Right atrium auricular region (tissue), 2 donors: ENCODE results near the gene TMEM40. TPM values are rescaled to one million over a fixed set of nuclear protein-coding genes. Genes with fewer than 3 reads are reported as not detected.

Source experiments
- DNase-seq: peaks from one replicate; pipeline ENCODE4 v3.0.0-alpha.2; 2019; ENCODE audit warnings: low spot score
- H3K27ac ChIP-seq, 2 donors: fragments of 200-600 bp; sonication (generic); 1 replicate in 1 of 2; 2 replicates in 1 of 2; pipeline ENCODE4 v1.5.1; 2016 to 2019
- H3K27me3 ChIP-seq, 2 donors: fragments of 200-600 bp; sonication (generic); one replicate each; pipeline versions ENCODE4 v1.5.1 to v1.6.0; 2017 to 2019
- H3K36me3 ChIP-seq: fragments of 200-600 bp; sonication (generic); one replicate; pipeline ENCODE4 v1.5.1; 2016
- H3K4me1 ChIP-seq, 2 donors: fragments of 200-600 bp; sonication (generic); one replicate each; pipeline versions ENCODE4 v1.5.1 to v1.6.0; 2017 to 2019
- H3K4me3 ChIP-seq, 2 donors: fragments of 200-600 bp; sonication (generic); 1 replicate in 1 of 2; 2 replicates in 1 of 2; pipeline ENCODE4 v1.5.1; 2017 to 2019; ENCODE audit warnings: mild to moderate bottlenecking in 1 of 2, moderate library complexity in 1 of 2
- H3K9me3 ChIP-seq, 2 donors: fragments of 200-600 bp; sonication (generic); one replicate each; pipeline ENCODE4 v1.5.1; 2019
- CTCF ChIP-seq, 2 donors: fragments of 200-600 bp; sonication (generic); IDR thresholded peaks; one replicate each; pipeline ENCODE4 v1.5.1; 2019; ENCODE audit warnings: antibody characterized with exemption in 2 of 2
- total RNA-seq, 2 donors: library from RNA; depleted of rRNA; stranded (reverse); fragments of >200 nt; gene quantifications; one replicate each; pipeline ENCODE4 v1.1.0, GENCODE V29; 2016

Gene TMEM40
- total RNA-seq, 2 donors from 2014 or later = 1.8 to 2.3 TPM

DNA sequence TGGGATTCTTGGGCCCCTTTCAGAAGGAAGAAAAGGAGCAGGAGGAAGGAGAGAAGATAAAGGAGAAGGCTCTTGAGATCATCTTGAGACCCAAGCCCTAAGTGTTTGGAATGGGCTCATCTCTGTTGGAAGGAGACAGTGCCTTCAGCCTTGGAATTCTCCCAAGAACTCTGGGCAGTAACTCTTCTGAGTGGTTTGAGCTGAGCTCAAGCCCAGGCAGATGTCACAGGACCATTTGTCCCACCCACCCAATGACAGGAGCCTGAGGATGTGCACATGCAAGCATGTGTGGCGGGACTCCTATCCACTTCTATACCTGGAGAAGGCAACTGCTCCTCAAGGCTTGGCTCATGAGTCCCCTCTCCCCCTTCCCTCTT is 14.6 kb upstream of the TMEM40 start:
- Histone ChIP-seq H3K4me1 (no peaks in the 10 kb centered on the region), H3K36me3 (no peaks in the 10 kb centered on the region), H3K27me3 (no peaks in the 10 kb centered on the region), H3K4me3 (no peak overlapping the region), H3K27ac (no peak overlapping the region), H3K9me3 (no peaks in the 10 kb centered on the region)
- DNase-seq = no peak
- TF ChIP-seq CTCF (IDR thresholded peaks at IDR 0.05) = no peak

- no peak for TF ChIP-seq CTCF (IDR thresholded peaks at IDR 0.05)
- Histone ChIP-seq H3K4me3 (no peak overlapping the region), H3K27ac (no peak overlapping the region), H3K4me1 (no peaks in the 10 kb centered on the region), H3K27me3 (no peaks in the 10 kb centered on the region), H3K9me3 (no peaks in the 10 kb centered on the region), H3K36me3 (no peaks in the 10 kb centered on the region)
- DNase-seq = no peak
These were observed 14.1 kb upstream of the TMEM40 start for GRCh38 chr3:12773030-12773709.

GRCh38 chr3:12772462-12772861 is 13.4 kb upstream of the TMEM40 start:
- H3K4me3 ChIP-seq = no peak overlapping the region
- no peak overlapping the region for H3K27ac ChIP-seq
- H3K27me3 ChIP-seq = no peaks in the 10 kb centered on the region
- H3K36me3 ChIP-seq = no peaks in the 10 kb centered on the region
- no peaks in the 10 kb centered on the region for H3K9me3 ChIP-seq
- TF ChIP-seq CTCF (IDR thresholded peaks at IDR 0.05) = no peak
- no peak for DNase-seq
- H3K4me1 ChIP-seq = no peaks in the 10 kb centered on the region

DNA sequence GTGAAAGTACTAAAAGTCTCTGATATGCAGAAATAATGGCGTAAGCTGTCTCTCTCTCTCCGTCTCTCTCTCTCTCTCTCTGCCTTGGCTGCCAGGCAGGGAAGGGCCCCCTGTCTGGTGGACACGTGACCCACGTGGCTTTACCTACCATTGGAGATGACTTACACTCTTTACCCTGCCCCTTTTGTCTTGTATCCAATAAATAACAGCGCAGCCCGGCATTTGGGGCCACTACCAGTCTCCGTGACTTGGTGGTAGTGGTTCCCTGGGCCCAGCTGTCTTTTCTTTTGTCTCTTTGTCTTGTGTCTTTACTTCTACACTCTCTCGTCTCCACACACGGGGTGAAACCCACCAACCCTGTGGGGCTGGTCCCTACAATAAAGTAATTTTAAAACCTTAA is 12.2 kb upstream of the TMEM40 start:
- Histone ChIP-seq H3K27ac (no peak overlapping the region), H3K36me3 (no peaks in the 10 kb centered on the region), H3K9me3 (no peaks in the 10 kb centered on the region), H3K27me3 (no peaks in the 10 kb centered on the region), H3K4me1 (no peaks in the 10 kb centered on the region), H3K4me3 (no peak overlapping the region)
- TF ChIP-seq CTCF (IDR thresholded peaks at IDR 0.05) = no peak
- no peak for DNase-seq

- Histone ChIP-seq H3K27me3 (no peaks in the 10 kb centered on the region), H3K4me1 (no peaks in the 10 kb centered on the region), H3K36me3 (no peaks in the 10 kb centered on the region), H3K27ac (no peak overlapping the region), H3K9me3 (no peaks in the 10 kb centered on the region), H3K4me3 (no peak overlapping the region)
- no peak for TF ChIP-seq CTCF (IDR thresholded peaks at IDR 0.05)
- DNase-seq = no peak
These were observed 10.7 kb upstream of the TMEM40 start for GRCh38 chr3:12769761-12770160.
